HG03066 (cell line): ENCODE data around the gene CZIB.

Experiments
- ATAC-seq: cut with Tn5 transposase; IDR thresholded peaks from one replicate; pipeline ENCODE4 v1.9.1; 2021; ENCODE audit warnings: low read depth; ENCODE audit not compliant: unreplicated experiment

Gene CZIB

GRCh38 chr1:53220171-53220961 is at the start of gene CZIB:
TSS of gene CZIB (minus strand) at chr1:53220634. CDS start at chr1:53220575, 59 bp downstream.
- ATAC-seq: peak; percentile 96

- no peak for ATAC-seq
These were observed 49.7 kb upstream of the CZIB start for GRCh38 chr1:53270107-53270506.

- ATAC-seq: no peak
These were observed 47.3 kb upstream of the CZIB start for GRCh38 chr1:53267761-53268160.

- no peak for ATAC-seq
These were observed 45.6 kb upstream of the CZIB start for GRCh38 chr1:53266038-53266437.

- ATAC-seq: no peak
These were observed 45.1 kb upstream of the CZIB start for GRCh38 chr1:53265581-53265980.

GRCh38 chr1:53264048-53264447 is 43.6 kb upstream of the CZIB start:
- ATAC-seq: no peak

- ATAC-seq: no peak
These were observed 41.6 kb upstream of the CZIB start for GRCh38 chr1:53262000-53262399.

GRCh38 chr1:53260631-53261247 is 40.3 kb upstream of the CZIB start:
- no peak for ATAC-seq

GRCh38 chr1:53259932-53260331 is 39.5 kb upstream of the CZIB start:
- ATAC-seq: no peak

- no peak for ATAC-seq
These were observed 37.8 kb upstream of the CZIB start for GRCh38 chr1:53258216-53258615.

GRCh38 chr1:53257454-53258081 is 37.1 kb upstream of the CZIB start:
- no peak for ATAC-seq

GRCh38 chr1:53256511-53257453 is 36.3 kb upstream of the CZIB start:
- ATAC-seq: no peak

- ATAC-seq: no peak
These were observed 34.6 kb upstream of the CZIB start for GRCh38 chr1:53255031-53255430.

- no peak for ATAC-seq
These were observed 33.7 kb upstream of the CZIB start for GRCh38 chr1:53254011-53254640.

- ATAC-seq: no peak
These were observed 29.9 kb upstream of the CZIB start for GRCh38 chr1:53250325-53250724.

- ATAC-seq: no peak
These were observed 29.3 kb upstream of the CZIB start for GRCh38 chr1:53249706-53250105.

- ATAC-seq: no peak
These were observed 26.1 kb upstream of the CZIB start for GRCh38 chr1:53246261-53247134.

- no peak for ATAC-seq
These were observed 23.7 kb upstream of the CZIB start for GRCh38 chr1:53244141-53244540.

- ATAC-seq: no peak
These were observed 21.9 kb upstream of the CZIB start for GRCh38 chr1:53242381-53242780.
